Esophagus muscularis mucosa (tissue), 3 donors: ENCODE data around the gene HRAS.

Experiments
- CTCF ChIP-seq, 3 experiments: fragments of 200-600 bp in 2 of 3; fragments of 450-650 bp in 1 of 3; sonication (generic) in 2 of 3; IDR thresholded peaks; one replicate each; pipeline ENCODE4 v1.5.1; 2017 to 2019; ENCODE audit warnings: antibody characterized with exemption in 3 of 3, mild to moderate bottlenecking in 2 of 3, moderate library complexity in 1 of 3
- POLR2AphosphoS5 ChIP-seq, 2 donors: sonication (generic); formaldehyde crosslinking; IDR thresholded peaks; one replicate each; pipeline ENCODE4 v1.6.1; 2017; ENCODE audit warnings: antibody characterized with exemption in 2 of 2

GRCh38 chr11:573146-573759, 37.9 kb upstream of the HRAS start:
- TF ChIP-seq CTCF (IDR thresholded peaks at IDR 0.05) (no peak), POLR2AphosphoS5 (IDR thresholded peaks at IDR 0.05) (no peak)
